GM23248 (cell line): ENCODE data around the gene MEAK7. TPM values are rescaled to one million over a fixed set of nuclear protein-coding genes. Genes with fewer than 3 reads are reported as not detected.

Experiments
- DNase-seq: peaks from one replicate; pipeline ENCODE4 v3.0.0-alpha.2; 2015
- H2AFZ ChIP-seq: fragments of 200-600 bp; sonication (generic); 2 replicates; pipeline ENCODE4 v1.6.1; 2016; ENCODE audit warnings: antibody characterized with exemption
- H3F3A ChIP-seq: fragments of 200-600 bp; sonication (generic); 2 replicates; pipeline ENCODE4 v1.6.1; 2016; ENCODE audit warnings: mild to moderate bottlenecking, antibody characterized with exemption, mixed run types; ENCODE audit not compliant: insufficient read depth
- H3K27ac ChIP-seq: fragments of 200-600 bp; sonication (generic); 2 replicates; pipeline ENCODE4 v1.5.1; 2016; ENCODE audit warnings: mild to moderate bottlenecking
- H3K27me3 ChIP-seq: fragments of 200-600 bp; sonication (generic); replicated peaks from 2 replicates; pipeline ENCODE4 v1.6.1; 2016; ENCODE audit warnings: mild to moderate bottlenecking; ENCODE audit not compliant: insufficient read depth
- H3K36me3 ChIP-seq: fragments of 200-600 bp; sonication (generic); 2 replicates; pipeline ENCODE4 v1.6.1; 2016; ENCODE audit warnings: low read depth, mild to moderate bottlenecking
- H3K4me1 ChIP-seq: fragments of 200-600 bp; sonication (generic); 2 replicates; pipeline ENCODE4 v1.6.1; 2016; ENCODE audit warnings: mild to moderate bottlenecking; ENCODE audit not compliant: insufficient read depth
- H3K4me2 ChIP-seq: fragments of 200-600 bp; sonication (generic); one replicate; pipeline ENCODE4 v1.6.1; 2016; ENCODE audit warnings: mild to moderate bottlenecking; ENCODE audit not compliant: unreplicated experiment
- H3K4me3 ChIP-seq: fragments of 200-600 bp; sonication (generic); 2 replicates; pipeline ENCODE4 v1.5.1; 2016; ENCODE audit warnings: mild to moderate bottlenecking
- H3K79me2 ChIP-seq: fragments of 200-600 bp; sonication (generic); 2 replicates; pipeline ENCODE4 v1.6.1; 2016; ENCODE audit warnings: mild to moderate bottlenecking; ENCODE audit not compliant: insufficient read depth
- H3K9ac ChIP-seq: fragments of 200-600 bp; sonication (generic); 2 replicates; pipeline ENCODE4 v1.6.1; 2016; ENCODE audit warnings: mild to moderate bottlenecking
- H3K9me2 ChIP-seq: fragments of 200-600 bp; sonication (generic); 2 replicates; pipeline ENCODE4 v1.6.1; 2016; ENCODE audit warnings: mixed run types, mild to moderate bottlenecking, moderate library complexity; ENCODE audit not compliant: insufficient read depth
- H3K9me3 ChIP-seq: fragments of 200-600 bp; sonication (generic); one replicate; pipeline ENCODE4 v1.6.1; 2017; ENCODE audit warnings: low read depth
- H4K20me1 ChIP-seq: fragments of 200-600 bp; sonication (generic); 2 replicates; pipeline ENCODE4 v1.6.0; 2016; ENCODE audit not compliant: insufficient read depth
- EZH2 ChIP-seq: fragments of 200-600 bp; sonication (generic); IDR thresholded peaks from 2 replicates; pipeline ENCODE4 v1.6.1; 2018; ENCODE audit warnings: antibody characterized with exemption, mild to moderate bottlenecking; ENCODE audit not compliant: insufficient read depth, poor library complexity, severe bottlenecking
- EZH2phosphoT487 ChIP-seq: fragments of 200-600 bp; sonication (generic); IDR thresholded peaks from 2 replicates; pipeline ENCODE4 v1.6.1; 2018; ENCODE audit warnings: antibody characterized with exemption, moderate library complexity, mild to moderate bottlenecking, low read depth; ENCODE audit not compliant: insufficient read depth
- WGBS, 2 experiments: methylation state at CpG; one replicate each; pipeline ENCODE4 v1.1.6; 2015 to 2017; ENCODE audit warnings: low lambda C conversion rate in 2 of 2, low coverage in 1 of 2; ENCODE audit errors: missing lambda C conversion rate in 2 of 2; 5-methylcytosine and 5-hydroxymethylcytosine counted together
- in situ Hi-C: fragments of 300-500 bp; cut with MboI; formaldehyde crosslinking; loops from 2 replicates; pipeline ENCODE4 v1.15.0; 2020
- polyA plus RNA-seq: library from polyadenylated mRNA; unstranded; fragments of >200 nt; fragmentation: Nextera tagmentation; extraction: Ambion mirVana; gene quantifications from 2 replicates; pipeline ENCODE4 v1.2.1, GENCODE V29; 2016
- total RNA-seq: library from RNA; depleted of rRNA; stranded (reverse); fragments of >200 nt; shearing (Covaris generic); gene quantifications from 2 replicates; pipeline ENCODE4 v1.2.3, GENCODE V29; 2014

The MEAK7 gene
- total and polyA plus RNA-seq, 2 experiments from 2014 or later = 45.6 to 62.0 TPM

- WGBS, 2 experiments = 67 to 79% methylated on average over 25 of the region's 25 CpGs
- in situ Hi-C loops = no loop called here
These were observed 44.7 kb upstream of the MEAK7 start for GRCh38 chr16:84548971-84549844.

GRCh38 chr16:84548508-84548907 is 44.0 kb upstream of the MEAK7 start:
- Histone ChIP-seq H3K9me3 (no peaks in the 10 kb centered on the region), H2AFZ (no peak overlapping the region), H3K9ac (no peak overlapping the region), H3K4me1 (no peaks in the 10 kb centered on the region), H3K27me3 (no peaks in the 10 kb centered on the region), H4K20me1 (no peaks in the 10 kb centered on the region), H3K27ac (no peak overlapping the region), H3K36me3 (no peaks in the 10 kb centered on the region), H3K4me2 (no peak overlapping the region), H3K9me2 (no peaks in the 10 kb centered on the region), H3K4me3 (no peak overlapping the region), H3K79me2 (no peaks in the 10 kb centered on the region), H3F3A (no peaks in the 10 kb centered on the region)
- DNase-seq = no peak
- 83 to 86% methylated on average over 7 to 8 of the region's 8 CpGs for WGBS, 2 experiments
- in situ Hi-C loops = no loop called here
- TF ChIP-seq EZH2phosphoT487 = no peak
- no peak for TF ChIP-seq EZH2

More at GRCh38 chr16:84548971-84549844, 44.7 kb upstream of the MEAK7 start:
- Histone ChIP-seq H3K27me3 (no peaks in the 10 kb centered on the region), H3K4me1 (no peaks in the 10 kb centered on the region), H3K79me2 (no peaks in the 10 kb centered on the region), H2AFZ (no peak overlapping the region), H3F3A (no peaks in the 10 kb centered on the region), H3K9me3 (no peaks in the 10 kb centered on the region), H3K4me3 (no peak overlapping the region), H3K9me2 (no peaks in the 10 kb centered on the region), H3K9ac (no peak overlapping the region), H3K27ac (no peak overlapping the region), H4K20me1 (no peaks in the 10 kb centered on the region), H3K36me3 (no peaks in the 10 kb centered on the region), H3K4me2 (no peak overlapping the region)
- no peak for DNase-seq
- no peak for TF ChIP-seq EZH2
- TF ChIP-seq EZH2phosphoT487 = no peak

GRCh38 chr16:84547546-84548061 is 43.1 kb upstream of the MEAK7 start:
- no peaks in the 10 kb centered on the region for H3K9me3 ChIP-seq
- no peaks in the 10 kb centered on the region for H3K79me2 ChIP-seq
- H2AFZ ChIP-seq = no peak overlapping the region
- no peak overlapping the region for H3K4me3 ChIP-seq
- TF ChIP-seq EZH2 (no peak), EZH2phosphoT487 (no peak)
- no peaks in the 10 kb centered on the region for H4K20me1 ChIP-seq
- H3K27ac ChIP-seq = no peak overlapping the region
- 61 to 64% methylated on average over 11 to 12 of the region's 12 CpGs for WGBS, 2 experiments
- H3K27me3 ChIP-seq = no peaks in the 10 kb centered on the region
- H3K4me1 ChIP-seq = no peaks in the 10 kb centered on the region
- H3K36me3 ChIP-seq = no peaks in the 10 kb centered on the region
- H3K9me2 ChIP-seq = no peaks in the 10 kb centered on the region
- H3F3A ChIP-seq = no peaks in the 10 kb centered on the region
- no peak overlapping the region for H3K9ac ChIP-seq
- no peak for DNase-seq
- H3K4me2 ChIP-seq = no peak overlapping the region
- in situ Hi-C loops = no loop called here

- Histone ChIP-seq H3K9ac (no peak overlapping the region), H2AFZ (no peak overlapping the region), H3K4me2 (no peak overlapping the region), H3K27me3 (no peaks in the 10 kb centered on the region), H3F3A (no peaks in the 10 kb centered on the region), H3K4me3 (no peak overlapping the region), H3K36me3 (no peaks in the 10 kb centered on the region), H3K79me2 (no peaks in the 10 kb centered on the region), H3K4me1 (no peaks in the 10 kb centered on the region), H3K9me2 (no peaks in the 10 kb centered on the region), H3K27ac (no peak overlapping the region), H3K9me3 (no peaks in the 10 kb centered on the region), H4K20me1 (no peaks in the 10 kb centered on the region)
- WGBS, 2 experiments = 59 to 67% methylated on average over 22 of the region's 22 CpGs
- in situ Hi-C loops = no loop called here
- TF ChIP-seq EZH2phosphoT487 (no peak), EZH2 (no peak)
- no peak for DNase-seq
These were observed 42.4 kb upstream of the MEAK7 start for GRCh38 chr16:84546669-84547545.
